ENCODE results near the gene NDUFV3.
A peak's percentile ranks its signal among the peaks of the same experiment; 100 is the strongest.

GRCh38 chr21:42892931-42893755, at the start of gene NDUFV3:
- no peak for TF ChIP-seq ZNF274 (IDR thresholded peaks at IDR 0.05; ENCODE audit: low read depth, low read length)
- no peak for TF ChIP-seq SUZ12 (IDR thresholded peaks at IDR 0.05; ENCODE audit: extremely low read depth, insufficient read depth, insufficient read length)
- TF ChIP-seq YY1 (IDR thresholded peaks at IDR 0.05; ENCODE audit: insufficient read depth, insufficient read length) = peak; percentile 79
